PFSK-1 (cell line): ENCODE results near the gene RREB1.

ENCODE experiments used
- FOXP2 ChIP-seq: optimal IDR thresholded peaks from 2 replicates; pipeline ENCODE3; 2011; ENCODE audit warnings: borderline replicate concordance, control low read depth, inconsistent platforms; ENCODE audit not compliant: insufficient read depth; ENCODE audit errors: extremely low read length, extremely low read depth
- POLR2AphosphoS5 ChIP-seq: IDR thresholded peaks from 2 replicates; pipeline ENCODE4 v1.6.1; 2012; ENCODE audit warnings: low read depth, mild to moderate bottlenecking, control low read depth, low read length, moderate library complexity
- REST ChIP-seq, 2 experiments: IDR thresholded peaks; 2 replicates each; pipeline versions ENCODE4 v1.6.1 to v1.8.0; 2011 to 2012; ENCODE audit warnings: low read depth in 2 of 2, low read length in 2 of 2, control low read depth in 1 of 2, inconsistent platforms in 1 of 2, mild to moderate bottlenecking in 1 of 2, moderate library complexity in 1 of 2; ENCODE audit not compliant: insufficient read depth in 1 of 2
- SIN3A ChIP-seq: IDR thresholded peaks from 2 replicates; pipeline ENCODE4 v1.6.1; 2012; ENCODE audit warnings: mild to moderate bottlenecking, low read length, moderate library complexity, borderline replicate concordance; ENCODE audit not compliant: insufficient read depth
- TAF1 ChIP-seq: IDR thresholded peaks from 2 replicates; pipeline ENCODE4 v1.6.1; 2012; ENCODE audit warnings: low read length, control low read depth, borderline replicate concordance; ENCODE audit not compliant: insufficient read depth

RREB1 gene

GRCh38 chr6:7075341-7076000, 32.3 kb upstream of the RREB1 start:
- TF ChIP-seq POLR2AphosphoS5, result no peak
- no peak for TF ChIP-seq TAF1
- no peak for TF ChIP-seq FOXP2
- TF ChIP-seq REST (IDR thresholded peaks at IDR 0.05; ENCODE audit: insufficient read depth in 1 of 2, low read depth in 2 of 2, low read length in 2 of 2), result no peak
- TF ChIP-seq SIN3A, result no peak

GRCh38 chr6:7077856-7078255, 29.9 kb upstream of the RREB1 start:
- TF ChIP-seq SIN3A (no peak), POLR2AphosphoS5 (no peak), FOXP2 (no peak), REST (IDR thresholded peaks at IDR 0.05; ENCODE audit: insufficient read depth in 1 of 2, low read depth in 2 of 2, low read length in 2 of 2) (no peak), TAF1 (no peak)

GRCh38 chr6:7078856-7079255, 28.9 kb upstream of the RREB1 start:
- TF ChIP-seq SIN3A, result no peak
- TF ChIP-seq POLR2AphosphoS5, result no peak
- no peak for TF ChIP-seq TAF1
- no peak for TF ChIP-seq FOXP2
- TF ChIP-seq REST (IDR thresholded peaks at IDR 0.05; ENCODE audit: insufficient read depth in 1 of 2, low read depth in 2 of 2, low read length in 2 of 2), result no peak

- TF ChIP-seq REST (IDR thresholded peaks at IDR 0.05; ENCODE audit: insufficient read depth in 1 of 2, low read depth in 2 of 2, low read length in 2 of 2) (no peak), FOXP2 (no peak), SIN3A (no peak), TAF1 (no peak), POLR2AphosphoS5 (no peak)
Observed at GRCh38 chr6:7080311-7080710, 27.4 kb upstream of the RREB1 start.

- TF ChIP-seq POLR2AphosphoS5 (no peak), SIN3A (no peak), TAF1 (no peak), FOXP2 (no peak), REST (IDR thresholded peaks at IDR 0.05; ENCODE audit: insufficient read depth in 1 of 2, low read depth in 2 of 2, low read length in 2 of 2) (no peak)
Observed at GRCh38 chr6:7085911-7086310, 21.9 kb upstream of the RREB1 start.
